Measurements from ENCODE around the gene SERPING1.
A peak's percentile ranks its signal among the peaks of the same experiment; 100 is the strongest.
"Not testable (repeated sequence)": the region's sequence is repeated elsewhere in the genome, so short reads cannot be mapped to it uniquely, and the experiment has no call there.

Gene SERPING1

DNA sequence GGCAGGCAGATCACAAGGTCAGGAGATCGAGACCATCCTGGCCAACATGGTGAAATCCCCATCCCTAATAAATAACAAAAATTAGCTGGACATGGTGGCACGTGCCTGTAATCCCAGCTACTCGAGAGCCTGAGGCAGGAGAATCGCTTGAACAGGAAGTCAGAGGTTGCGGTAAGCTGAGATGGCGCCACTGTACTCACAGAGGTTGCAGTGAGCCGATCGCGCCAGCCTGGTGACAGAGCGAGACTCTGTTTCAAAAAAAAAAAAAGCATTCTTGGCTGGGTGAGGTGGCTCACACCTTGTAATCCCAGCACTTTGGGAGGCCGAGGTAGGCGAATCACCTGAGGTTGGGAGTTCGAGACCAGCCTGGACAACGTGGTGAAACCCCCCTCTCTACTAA, 54.7 kb downstream of the SERPING1 start:
- DNase-seq (ENCODE audit: low read depth in 1 of 2, low spot score in 1 of 2) = not testable (repeated sequence)

DNA sequence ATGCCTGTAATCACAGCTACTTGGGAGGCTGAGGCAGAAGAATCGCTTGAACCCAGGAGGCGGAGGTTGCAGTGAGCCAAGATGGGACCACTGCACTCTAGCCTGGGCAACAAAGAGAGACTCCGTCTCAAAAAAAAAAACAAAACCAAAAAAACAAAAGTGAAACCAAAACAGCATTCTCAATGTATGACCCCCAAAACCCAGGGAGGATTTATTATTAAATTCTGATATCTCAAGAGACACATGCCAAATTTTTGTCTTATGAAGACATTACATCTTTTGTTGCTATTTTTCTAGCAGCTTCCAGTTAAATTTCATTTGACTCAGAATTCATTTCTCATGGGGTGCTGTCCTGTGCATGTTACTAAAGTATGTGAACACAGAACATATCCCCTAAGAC, 55.2 kb downstream of the SERPING1 start:
- no peak for DNase-seq (ENCODE audit: low read depth in 1 of 2, low spot score in 1 of 2)

DNA sequence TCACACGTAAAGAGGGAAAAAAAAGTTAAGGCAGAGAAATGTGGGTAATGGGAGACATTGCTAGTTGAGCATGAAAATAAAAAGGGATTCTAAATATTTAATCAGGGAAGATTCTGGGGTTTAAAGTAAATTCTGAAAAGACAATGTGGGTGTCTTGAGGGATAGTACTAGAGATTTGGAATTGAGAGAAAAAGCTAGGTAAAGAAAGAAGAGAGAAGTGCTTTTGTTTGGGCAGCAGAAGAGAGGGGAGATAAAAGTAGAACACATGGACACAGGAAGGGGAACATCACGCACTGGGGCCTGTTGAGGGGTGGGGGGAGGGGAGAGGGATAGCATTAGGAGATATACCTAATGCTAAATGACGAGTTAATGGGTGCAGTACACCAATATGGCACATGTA, 55.7 kb downstream of the SERPING1 start:
- DNase-seq (ENCODE audit: low read depth in 1 of 2, low spot score in 1 of 2) = no peak

GRCh38 chr11:57656885-57657193, 59.4 kb downstream of the SERPING1 start:
- DNase-seq (ENCODE audit: low read depth in 1 of 2, low spot score in 1 of 2) = no peak

- DNase-seq (ENCODE audit: low read depth in 1 of 2, low spot score in 1 of 2) = peak; percentile 95 to 96
Observed at GRCh38 chr11:57657194-57658022, 59.9 kb downstream of the SERPING1 start, which contains the start of gene CLP1. Gene CLP1, plus strand, starts transcription at chr11:57657762. Its CDS starts 1,715 bp downstream, at chr11:57659477.

GRCh38 chr11:57658023-57658361, 60.5 kb downstream of the SERPING1 start:
- DNase-seq (ENCODE audit: low read depth in 1 of 2, low spot score in 1 of 2) = no peak

GRCh38 chr11:57659669-57660068, 62.2 kb downstream of the SERPING1 start:
- DNase-seq (ENCODE audit: low read depth in 1 of 2, low spot score in 1 of 2) = no peak

- DNase-seq (ENCODE audit: low read depth in 1 of 2, low spot score in 1 of 2) = no peak
Observed at GRCh38 chr11:57662893-57663292, 65.4 kb downstream of the SERPING1 start.

DNA sequence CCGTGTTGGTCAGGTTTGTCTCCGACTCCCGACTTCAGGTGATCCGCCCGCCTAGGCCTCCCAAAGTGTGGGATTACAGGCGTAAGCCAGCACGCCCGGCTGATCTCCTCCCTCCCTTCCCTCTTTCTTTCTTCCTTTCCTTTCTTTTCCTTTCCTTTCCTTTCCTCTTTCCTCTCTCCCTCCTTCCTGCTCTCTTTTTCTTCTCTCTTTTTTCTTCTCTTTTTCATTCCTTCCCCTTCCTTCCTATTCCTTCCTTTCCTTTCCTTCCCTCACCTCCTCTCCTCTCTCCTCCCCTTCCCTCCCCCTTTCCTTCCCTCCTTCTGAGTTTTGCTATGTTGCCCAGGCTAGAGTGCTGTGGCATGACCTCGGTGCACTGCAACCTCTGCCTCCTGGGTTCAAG, 66.5 kb downstream of the SERPING1 start:
- DNase-seq (ENCODE audit: low read depth in 1 of 2, low spot score in 1 of 2) = no peak
